ENCODE measurements around the gene GGA2.
"Not testable (repeated sequence)": the region's sequence is repeated elsewhere in the genome, so short reads cannot be mapped to it uniquely, and the experiment has no call there.

GGA2 gene, protein sequence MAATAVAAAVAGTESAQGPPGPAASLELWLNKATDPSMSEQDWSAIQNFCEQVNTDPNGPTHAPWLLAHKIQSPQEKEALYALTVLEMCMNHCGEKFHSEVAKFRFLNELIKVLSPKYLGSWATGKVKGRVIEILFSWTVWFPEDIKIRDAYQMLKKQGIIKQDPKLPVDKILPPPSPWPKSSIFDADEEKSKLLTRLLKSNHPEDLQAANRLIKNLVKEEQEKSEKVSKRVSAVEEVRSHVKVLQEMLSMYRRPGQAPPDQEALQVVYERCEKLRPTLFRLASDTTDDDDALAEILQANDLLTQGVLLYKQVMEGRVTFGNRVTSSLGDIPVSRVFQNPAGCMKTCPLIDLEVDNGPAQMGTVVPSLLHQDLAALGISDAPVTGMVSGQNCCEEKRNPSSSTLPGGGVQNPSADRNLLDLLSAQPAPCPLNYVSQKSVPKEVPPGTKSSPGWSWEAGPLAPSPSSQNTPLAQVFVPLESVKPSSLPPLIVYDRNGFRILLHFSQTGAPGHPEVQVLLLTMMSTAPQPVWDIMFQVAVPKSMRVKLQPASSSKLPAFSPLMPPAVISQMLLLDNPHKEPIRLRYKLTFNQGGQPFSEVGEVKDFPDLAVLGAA

DNA sequence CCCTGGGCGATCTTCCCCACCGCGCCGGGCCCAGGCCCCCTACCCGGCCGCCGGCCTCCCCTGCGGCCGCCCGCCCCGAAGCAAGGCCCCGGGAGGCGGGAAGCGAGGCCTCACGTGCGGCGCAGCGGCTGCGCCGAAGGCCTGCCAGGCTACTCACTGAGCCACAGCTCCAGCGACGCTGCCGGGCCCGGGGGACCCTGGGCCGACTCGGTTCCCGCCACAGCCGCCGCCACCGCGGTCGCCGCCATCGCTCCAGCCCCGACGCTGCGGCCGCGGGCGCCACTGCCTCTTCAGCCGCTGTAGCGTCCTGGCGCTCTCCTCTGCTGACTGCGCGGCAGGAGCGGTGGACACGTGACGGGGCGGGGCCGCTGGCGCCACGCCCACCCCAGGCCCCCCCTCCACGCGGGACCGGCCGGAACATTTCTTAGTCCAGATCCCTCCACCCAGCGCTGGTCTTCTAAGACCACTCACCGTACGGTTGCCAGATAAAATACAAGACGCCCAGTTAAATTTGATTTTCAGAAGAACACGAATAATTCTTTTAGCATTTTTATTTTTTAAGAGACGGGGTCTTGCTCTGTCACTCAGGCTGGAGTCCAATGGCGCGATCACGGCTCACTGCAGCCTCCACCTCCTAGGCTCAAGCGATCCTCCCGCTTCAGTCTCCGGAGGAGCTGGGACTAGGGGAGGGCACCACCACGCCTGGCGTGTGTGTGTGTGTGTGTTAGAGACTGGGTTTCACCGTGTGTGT is at the start of gene GGA2:
TSS of gene GGA2 (minus strand) at position 331 of the 751 bp plus-strand sequence. CDS start at position 248, 83 bp downstream.
- DNase-seq (ENCODE audit: low read depth) = peak; percentile 79

DNA sequence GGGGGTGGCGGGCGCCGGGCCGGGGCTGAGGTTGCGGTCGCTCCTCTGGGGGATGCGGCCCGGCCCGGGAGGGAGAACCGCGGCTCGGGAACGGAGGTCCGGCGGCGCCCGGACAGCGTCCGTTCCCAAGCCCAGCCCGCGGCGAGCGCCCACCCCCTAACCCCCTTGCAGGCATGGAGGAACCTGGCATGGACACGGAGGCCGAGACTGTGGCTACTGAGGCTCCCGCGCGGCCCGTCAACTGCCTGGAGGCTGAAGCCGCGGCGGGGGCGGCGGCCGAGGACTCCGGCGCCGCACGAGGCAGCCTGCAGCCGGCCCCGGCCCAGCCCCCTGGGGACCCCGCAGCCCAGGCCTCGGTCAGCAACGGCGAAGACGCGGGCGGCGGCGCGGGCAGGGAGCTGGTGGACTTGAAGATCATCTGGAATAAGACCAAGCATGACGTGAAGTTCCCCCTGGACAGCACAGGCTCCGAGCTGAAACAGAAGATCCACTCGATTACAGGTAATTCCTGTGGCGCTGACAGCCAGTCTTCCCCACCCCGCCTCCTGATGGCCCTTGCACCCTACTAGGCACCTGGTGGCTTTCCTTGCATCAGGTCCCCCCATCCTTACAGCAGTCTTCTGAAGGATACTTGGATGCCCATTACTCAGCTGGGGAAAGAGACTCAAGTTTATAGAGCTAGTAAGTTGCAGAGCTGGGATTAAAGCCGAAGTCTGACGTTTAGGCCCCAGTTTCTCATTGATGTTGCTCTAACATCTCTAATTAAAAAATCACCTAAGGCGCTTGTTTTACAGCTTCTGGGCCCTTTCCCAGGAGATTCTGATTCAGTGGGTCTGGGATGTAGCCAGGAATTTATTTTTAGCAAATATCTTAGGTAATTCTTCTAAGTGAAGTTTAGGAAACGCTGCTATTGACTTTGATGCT is 47.7 kb upstream of the GGA2 start:
- peak; percentile 42 for DNase-seq (ENCODE audit: low read depth)

DNA sequence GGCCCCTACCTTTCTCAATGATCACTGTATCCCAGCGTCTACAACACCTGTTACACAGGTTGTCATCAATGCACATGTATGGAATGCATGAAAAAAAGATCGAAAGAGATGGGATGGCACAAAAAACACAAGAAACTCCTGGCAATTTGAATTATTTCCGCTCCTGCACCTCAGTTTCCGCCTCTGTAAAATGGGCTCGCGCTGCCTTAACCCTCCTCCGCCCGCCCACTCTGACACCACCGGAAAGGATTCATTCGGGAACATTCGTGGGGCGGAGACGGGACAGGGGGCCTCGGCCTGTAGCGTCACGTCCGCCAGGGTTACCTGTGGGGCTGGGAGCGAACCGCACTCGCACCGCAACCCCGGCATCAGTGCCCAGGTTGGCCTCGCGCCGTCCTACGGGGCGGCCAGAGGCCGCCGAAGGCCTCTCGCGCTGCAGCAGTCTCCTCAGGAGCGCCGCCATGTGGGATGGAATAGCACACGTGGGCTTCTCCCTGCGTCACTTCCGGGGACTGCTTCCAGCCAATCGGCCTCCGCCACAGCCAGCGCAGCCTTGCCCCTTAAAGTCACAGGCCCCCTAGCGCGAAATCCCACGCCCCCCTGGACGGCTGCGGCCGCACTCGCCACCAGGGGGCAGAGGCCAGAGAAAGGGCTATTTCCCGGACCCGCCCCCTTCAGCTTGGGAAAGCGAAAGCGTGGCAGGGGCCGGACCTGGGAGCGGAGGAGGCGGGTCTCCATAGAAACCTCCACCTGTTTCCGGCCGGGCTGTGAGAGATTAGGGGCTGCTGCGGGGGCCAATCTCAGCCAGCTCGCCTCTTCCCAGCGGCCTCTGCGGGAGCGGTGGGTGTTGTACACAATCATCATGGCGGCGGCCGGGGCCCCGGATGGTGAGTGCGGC is 46.8 kb upstream of the GGA2 start, which contains the start of the genes EARS2 and UBFD1:
TSS of gene EARS2 (minus strand) at position 470 of the 898 bp plus-strand sequence. CDS start at position 463, 7 bp downstream.
TSS of gene UBFD1 (plus strand) at position 847 of the 898 bp plus-strand sequence. CDS start at position 863, 16 bp downstream.
- peak; percentile 98 for DNase-seq (ENCODE audit: low read depth)

DNA sequence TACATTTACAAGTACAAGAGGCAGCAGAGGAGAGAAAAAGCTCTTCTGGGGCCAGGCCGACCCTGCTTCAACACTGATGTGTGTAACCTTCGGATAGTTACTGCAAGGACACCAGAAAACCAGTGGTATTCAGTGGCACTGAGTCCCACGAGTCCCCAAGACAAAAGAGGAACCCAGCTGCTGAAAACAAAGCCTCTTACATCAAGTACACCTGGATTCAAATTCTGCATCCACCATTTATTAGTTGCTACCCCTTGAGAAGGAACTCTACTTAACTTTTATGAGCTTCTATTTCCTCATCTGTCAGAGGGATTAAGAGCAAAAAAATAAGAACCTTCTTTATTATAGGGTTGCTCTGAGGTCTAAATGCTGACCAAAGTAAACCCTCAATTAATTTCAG is 44.2 kb upstream of the GGA2 start:
- DNase-seq (ENCODE audit: low read depth) = no peak

DNA sequence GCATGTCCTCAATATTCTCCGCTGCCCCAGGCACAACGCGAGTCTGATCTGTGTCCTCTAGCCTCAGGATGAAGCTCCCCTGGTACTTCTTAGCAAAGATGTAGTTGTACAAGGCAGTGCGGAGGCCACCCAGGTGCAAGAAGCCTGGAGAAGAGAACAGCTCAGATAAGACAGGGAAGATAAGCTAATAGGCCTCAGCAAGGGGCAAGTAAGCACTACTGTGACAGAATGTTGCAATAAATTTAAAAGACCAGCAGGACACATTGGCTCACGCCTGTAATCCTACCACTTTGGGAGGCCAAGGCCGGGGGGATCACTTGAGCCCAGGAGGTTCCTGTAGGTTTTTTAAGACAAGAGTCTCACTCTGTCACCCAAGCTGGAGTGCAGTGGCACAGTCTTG is 41.9 kb upstream of the GGA2 start:
- DNase-seq (ENCODE audit: low read depth) = no peak

DNA sequence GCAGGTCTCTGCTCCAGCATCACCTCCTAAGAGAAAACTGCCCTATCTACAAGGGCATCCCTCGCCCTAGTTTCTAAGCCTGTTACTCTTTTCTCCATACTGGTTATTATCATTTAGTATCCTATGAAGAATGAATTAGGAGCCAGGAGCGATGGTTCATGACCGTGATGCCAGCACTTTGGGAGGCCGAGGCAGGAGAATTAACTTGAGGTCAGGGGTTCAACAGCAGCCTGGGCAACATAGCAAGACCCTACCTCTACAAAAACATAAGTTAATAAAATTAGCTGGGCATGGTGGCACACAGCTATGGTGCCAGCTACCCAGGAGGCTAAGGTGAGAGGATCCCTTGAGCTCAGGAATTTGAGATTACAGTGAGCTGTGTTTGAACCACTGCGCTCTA is 39.6 kb upstream of the GGA2 start:
- DNase-seq (ENCODE audit: low read depth) = no peak

DNA sequence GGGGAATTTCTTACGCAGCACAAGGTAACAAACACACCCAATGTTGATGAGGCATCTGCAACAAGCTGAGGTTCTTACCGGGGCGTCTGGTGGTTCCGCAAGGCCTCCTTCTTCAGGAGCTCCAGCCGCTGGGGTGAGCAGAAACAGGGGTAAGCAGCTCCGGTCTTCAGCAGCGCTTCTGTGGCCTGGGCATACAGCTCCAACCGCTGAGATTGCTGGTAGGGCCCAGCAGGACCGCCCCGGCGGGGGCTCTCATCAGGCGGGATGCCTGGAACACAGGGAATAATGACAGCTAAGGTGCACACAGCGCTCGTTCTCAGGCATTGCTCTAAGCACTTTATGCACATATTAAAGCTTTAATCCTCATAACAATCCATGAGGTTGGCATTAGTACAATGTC is 34.1 kb upstream of the GGA2 start:
- no peak for DNase-seq (ENCODE audit: low read depth)

DNA sequence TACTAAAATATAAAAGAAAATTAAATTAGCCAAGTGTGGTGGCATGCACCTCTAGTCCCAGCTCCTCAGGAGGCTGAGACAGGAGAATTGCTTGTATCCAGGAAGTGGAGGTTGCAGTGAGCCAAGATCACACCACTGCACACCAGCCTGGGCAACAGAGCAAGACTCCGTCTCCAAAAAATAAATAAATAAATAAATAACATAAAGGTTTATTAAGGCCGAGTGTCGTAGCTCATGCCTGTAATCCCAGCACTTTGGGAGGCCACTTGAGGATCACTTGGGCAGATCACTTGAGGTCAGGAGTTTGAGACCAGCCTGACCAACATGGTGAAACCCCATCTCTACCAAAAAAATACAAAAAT is 30.5 kb upstream of the GGA2 start:
- not testable (repeated sequence) for DNase-seq (ENCODE audit: low read depth)

DNA sequence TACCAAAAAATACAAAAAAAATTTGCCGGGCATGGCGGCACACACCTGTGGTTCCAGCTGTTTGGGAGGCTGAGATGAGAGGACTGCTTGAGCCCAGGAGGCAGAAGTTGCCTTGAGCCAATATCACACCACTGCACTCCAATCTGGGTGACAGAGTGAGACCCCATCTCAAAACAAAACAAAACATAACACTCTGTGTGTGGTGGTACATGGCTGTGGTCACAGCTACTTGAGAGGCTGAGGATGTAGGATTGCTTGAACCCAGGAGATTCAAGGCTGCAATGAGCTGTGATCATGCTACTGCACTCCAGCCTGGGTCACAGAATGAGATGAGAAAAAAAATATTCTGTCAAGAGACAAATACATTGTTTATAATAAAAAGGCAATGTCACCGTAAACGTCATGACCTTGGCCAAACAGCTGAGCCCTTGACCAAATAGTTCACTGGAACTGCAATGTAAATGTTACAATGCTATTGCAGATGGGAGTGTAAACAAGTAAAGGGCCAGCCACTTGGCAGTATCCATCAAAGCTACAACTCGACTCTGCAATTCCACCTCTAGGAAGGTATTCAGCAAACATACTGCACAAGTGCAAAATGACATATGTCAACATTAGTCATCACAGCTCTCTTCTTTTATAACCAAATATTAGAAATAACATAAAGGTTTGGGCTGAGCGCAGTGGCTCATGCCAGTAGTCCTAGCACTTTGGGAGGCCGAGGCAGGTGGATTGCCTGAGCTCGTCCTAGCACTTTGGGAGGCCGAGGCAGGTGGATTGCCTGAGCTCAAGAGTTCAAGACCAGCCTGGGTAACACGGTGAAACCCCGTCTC is 29.9 kb upstream of the GGA2 start:
- DNase-seq (ENCODE audit: low read depth) = no peak

DNA sequence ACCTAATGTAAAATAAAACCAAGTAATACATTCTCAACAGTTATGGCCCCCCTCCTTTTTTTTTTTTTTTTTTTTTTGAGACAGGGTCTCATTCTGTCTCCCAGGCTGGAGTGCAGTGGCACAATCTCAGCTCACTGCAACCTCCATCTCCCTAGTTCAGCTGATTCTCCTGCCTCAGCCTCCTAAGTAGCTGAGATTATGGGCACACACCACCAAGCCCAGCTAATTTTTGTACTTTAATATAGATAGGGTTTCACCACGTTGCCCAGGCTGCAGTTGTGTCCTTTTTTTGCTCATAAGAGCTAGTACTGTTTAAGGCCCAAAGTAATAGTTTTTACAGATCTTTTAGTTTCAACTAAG is 28.6 kb upstream of the GGA2 start:
- DNase-seq (ENCODE audit: low read depth) = peak; percentile 1

DNA sequence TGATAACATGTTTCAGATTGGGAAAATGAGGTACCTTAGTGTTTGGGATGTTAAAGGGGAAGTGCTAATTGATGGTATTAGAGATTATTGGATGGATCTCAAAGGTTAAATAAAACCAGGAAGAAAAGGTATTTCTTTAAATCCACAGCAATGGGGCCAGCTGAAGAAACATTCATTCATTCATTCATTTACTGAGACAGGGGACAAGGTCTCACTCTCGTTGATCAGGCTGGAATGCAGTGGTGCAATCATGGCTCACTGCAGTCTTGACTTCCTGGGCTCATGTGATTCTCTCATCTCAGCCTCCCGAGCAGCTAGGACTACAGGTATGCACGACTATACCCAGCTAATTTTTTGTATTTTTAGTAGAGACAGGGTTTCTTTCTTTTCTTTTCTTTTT is 27.1 kb upstream of the GGA2 start:
- no peak for DNase-seq (ENCODE audit: low read depth)

DNA sequence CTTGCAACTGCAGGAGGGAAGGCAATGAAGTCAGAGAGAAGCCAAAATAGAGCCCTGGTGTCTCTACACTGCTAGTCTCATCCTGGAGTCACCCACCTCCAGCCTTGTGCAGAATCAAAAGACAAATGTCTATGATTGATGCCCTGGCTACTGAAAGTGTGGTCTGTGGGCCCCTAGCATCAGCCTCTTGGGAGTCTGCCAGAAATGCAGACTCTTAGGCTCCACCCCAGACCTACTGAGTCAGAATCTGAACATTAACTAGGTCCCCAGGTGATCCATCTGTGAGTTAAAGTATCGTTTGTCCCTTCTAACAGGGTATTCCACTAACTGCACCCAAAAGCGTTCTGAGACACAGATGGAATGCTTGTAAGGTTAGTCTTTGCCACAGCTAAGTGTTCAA is 25.6 kb upstream of the GGA2 start:
- DNase-seq (ENCODE audit: low read depth) = no peak

DNA sequence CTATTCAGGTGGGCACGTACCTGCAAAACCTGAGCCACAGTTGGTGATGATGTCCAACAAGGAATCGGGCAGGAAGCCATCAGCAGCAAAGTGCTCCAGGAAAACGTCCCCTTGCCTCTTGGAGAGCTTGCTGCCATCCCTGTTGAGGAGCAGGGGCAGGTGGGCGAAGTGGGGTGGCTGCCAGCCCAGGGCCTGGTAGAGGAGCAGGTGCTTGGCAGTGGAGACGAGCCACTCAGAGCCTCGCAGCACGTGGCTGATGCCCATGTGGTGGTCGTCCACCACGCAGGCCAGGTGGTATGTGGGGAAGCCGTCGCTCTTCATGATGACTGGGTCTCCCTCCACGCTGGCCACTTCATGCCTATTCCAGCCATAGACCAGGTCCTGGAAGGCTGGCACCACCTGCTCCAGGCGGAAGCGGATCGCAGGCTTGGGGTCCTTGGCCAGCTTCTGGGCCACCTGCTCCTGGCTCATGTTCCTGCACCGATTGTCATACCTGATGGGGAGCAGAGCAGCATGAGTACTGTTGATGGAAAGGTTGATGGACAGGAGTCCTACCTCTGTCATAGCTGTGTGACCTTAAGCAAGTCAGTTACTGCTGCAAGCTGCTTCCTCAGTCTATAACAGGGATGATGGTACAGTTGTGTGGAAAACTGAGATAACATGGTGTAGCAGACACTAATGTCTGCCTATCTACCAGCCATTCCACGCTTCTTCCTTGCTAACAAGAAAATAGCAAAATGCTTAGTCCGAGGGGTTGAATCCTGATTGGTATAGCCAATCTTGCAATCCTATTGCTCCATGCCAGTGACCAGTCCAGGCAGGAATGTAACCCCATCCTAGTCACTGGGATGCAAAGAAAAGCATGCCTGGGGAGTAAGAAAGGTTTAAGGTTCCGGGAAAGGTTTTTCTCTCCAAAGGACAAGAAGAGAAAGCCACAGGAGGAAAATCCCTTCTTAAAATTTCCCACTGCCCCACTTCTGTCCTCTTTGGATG is 24.9 kb upstream of the GGA2 start:
- no peak for DNase-seq (ENCODE audit: low read depth)

DNA sequence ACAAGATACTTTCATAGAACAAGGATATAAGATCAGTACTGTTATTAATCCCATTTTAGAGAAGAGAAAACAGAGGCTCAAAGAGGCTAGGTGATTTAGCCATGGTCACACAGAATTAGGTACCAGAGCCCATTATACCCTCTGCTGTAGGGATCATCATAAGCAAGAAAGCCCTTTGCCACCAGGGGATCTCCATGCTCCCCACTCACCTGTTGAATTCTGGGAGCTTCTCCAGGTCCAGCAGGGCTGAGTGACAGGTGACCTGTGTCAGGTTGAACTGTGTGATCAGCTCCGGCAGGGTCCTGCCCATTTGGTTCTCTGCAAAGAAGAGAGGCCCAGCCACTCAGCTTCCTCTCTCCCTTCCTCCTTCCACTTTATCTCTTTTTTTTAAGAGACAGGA is 22.2 kb upstream of the GGA2 start:
- no peak for DNase-seq (ENCODE audit: low read depth)

DNA sequence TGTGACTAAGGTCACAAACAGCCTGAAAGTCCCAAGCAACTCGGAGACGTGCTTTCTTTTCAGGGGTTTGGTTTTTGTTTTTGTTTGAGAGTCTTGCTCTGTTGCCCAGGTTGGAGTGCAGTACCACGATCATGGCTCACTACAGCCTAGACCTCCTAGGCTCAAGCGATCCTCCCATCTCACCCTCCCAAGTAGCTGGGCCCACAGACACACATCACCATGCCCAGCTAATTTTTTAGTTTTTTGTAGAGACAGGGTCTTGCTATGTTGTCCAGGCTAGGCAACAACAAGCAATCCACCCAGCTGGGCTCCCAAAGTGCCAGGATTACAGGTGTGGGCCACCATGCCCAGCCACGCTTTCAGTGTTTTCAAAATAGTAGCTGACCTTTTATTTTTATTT is 19.8 kb upstream of the GGA2 start:
- DNase-seq (ENCODE audit: low read depth) = no peak

DNA sequence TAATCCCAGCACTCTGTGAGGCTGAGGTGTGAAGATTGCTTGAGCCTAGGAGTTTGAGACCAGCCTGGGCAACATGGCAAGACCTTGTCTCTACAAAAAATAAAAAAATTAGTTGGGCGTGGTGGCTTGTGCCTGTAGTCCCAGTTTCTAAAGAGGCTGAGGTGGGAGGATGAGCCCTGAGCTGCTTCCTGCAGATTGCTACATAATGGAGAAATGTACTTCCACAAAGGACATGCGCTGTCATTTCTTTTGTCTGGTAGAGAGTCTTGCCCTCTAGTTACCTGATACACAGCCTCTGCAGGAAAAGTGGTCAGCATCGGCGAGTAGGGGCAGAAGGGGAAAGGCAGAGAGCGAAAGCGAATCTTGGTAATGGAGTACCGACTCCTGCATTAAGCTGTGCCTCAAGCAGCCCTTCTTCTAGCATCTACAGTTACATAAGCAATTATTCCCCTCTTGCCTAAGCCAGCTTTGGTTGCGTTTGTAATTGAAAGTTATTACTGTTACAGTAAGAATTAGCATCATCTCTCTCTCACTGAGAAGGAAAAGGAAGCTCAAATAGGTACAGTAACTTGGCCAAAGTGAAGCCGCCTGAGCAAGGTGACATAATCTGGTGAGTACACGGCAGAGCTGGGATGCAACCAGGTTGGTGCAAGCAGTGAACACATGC is 18.5 kb upstream of the GGA2 start:
- no peak for DNase-seq (ENCODE audit: low read depth)

DNA sequence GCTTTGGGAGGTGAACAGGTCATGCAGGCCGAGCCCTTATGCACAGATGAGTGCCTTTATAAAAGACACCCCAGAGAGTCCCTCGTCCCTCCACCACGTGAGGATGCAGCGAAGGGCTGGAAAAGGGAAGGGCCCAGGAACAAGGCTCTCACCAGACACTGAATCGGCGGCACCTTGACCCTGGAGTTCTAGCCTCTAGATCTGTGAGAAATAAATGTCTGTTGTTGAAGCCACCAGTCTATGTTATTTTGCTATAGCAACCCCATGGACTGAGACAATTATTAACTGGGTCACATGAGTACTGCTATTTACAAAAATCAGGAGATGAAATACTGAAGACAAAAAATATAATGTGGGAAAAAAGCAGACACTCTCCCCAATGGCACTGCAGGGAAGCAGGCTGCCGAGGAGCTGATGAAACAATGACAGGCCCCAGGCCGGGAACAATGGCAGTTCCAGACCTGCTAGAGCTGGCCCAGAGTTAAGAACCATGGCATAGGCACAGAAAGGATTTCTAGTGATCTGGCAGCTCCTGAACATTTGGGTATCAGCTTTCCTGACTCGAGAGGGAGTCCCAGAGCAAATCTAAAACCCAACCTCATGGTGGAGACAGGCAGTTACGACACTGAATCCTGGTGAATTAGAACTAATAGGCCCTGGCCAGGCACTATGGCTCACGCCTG is 17.8 kb upstream of the GGA2 start:
- DNase-seq (ENCODE audit: low read depth) = no peak

Data from ELR (cell line).